ENCODE measurements around the gene CDPF1.

- TF ChIP-seq CTCF (IDR thresholded peaks at IDR 0.05) (no peak), POLR2A (IDR thresholded peaks at IDR 0.05) (no peak)
These were observed 42.1 kb upstream of the CDPF1 start for GRCh38 chr22:46292173-46292572.
